Transverse colon (tissue), 4 donors: Measurements from ENCODE around the gene RGL4. TPM values are rescaled to one million over a fixed set of nuclear protein-coding genes. Genes with fewer than 3 reads are reported as not detected.

Experiments
- DNase-seq: peaks from one replicate; pipeline ENCODE4 v3.0.0-alpha.2; 2019
- H3K27ac ChIP-seq, 4 donors: fragments of 200-600 bp; sonication (generic); 2 replicates each; pipeline ENCODE4 v1.5.1; 2016 to 2018; ENCODE audit warnings: inconsistent platforms in 4 of 4
- H3K27me3 ChIP-seq: fragments of 200-600 bp; sonication (generic); 2 replicates; pipeline ENCODE4 v1.5.1; 2017; ENCODE audit warnings: inconsistent platforms
- H3K36me3 ChIP-seq, 4 donors: fragments of 200-600 bp; sonication (generic); 2 replicates each; pipeline ENCODE4 v1.5.1; 2017 to 2019; ENCODE audit warnings: inconsistent platforms in 4 of 4
- H3K4me1 ChIP-seq, 4 donors: fragments of 200-600 bp; sonication (generic); 2 replicates each; pipeline ENCODE4 v1.5.1; 2017 to 2020; ENCODE audit warnings: inconsistent platforms in 4 of 4
- H3K4me3 ChIP-seq, 4 donors: fragments of 200-600 bp; sonication (generic); 1 replicate in 1 of 4; 2 replicates in 3 of 4; pipeline versions ENCODE4 v1.5.1 to v1.6.1; 2017 to 2019; ENCODE audit warnings: inconsistent platforms in 4 of 4
- H3K9me3 ChIP-seq, 2 donors: fragments of 200-600 bp; sonication (generic); 2 replicates each; pipeline ENCODE4 v1.5.1; 2017 to 2019; ENCODE audit warnings: inconsistent platforms in 2 of 2
- CTCF ChIP-seq, 5 experiments: fragments of 200-600 bp in 3 of 5; fragments of 450-650 bp in 2 of 5; sonication (generic) in 3 of 5; IDR thresholded peaks; 1 replicate in 2 of 5; 2 replicates in 3 of 5; pipeline ENCODE4 v1.5.1; 2016 to 2017; ENCODE audit warnings: antibody characterized with exemption in 5 of 5, inconsistent platforms in 3 of 5, mild to moderate bottlenecking in 2 of 5, moderate library complexity in 1 of 5
- EP300 ChIP-seq: sonication (generic); formaldehyde crosslinking; IDR thresholded peaks from one replicate; pipeline ENCODE4 v1.6.1; 2017; ENCODE audit warnings: antibody characterized with exemption, low read depth
- POLR2A ChIP-seq: fragments of 450-650 bp; IDR thresholded peaks from one replicate; pipeline ENCODE4 v1.6.1; 2016; ENCODE audit warnings: antibody characterized with exemption, mild to moderate bottlenecking, moderate library complexity
- POLR2AphosphoS5 ChIP-seq, 3 donors: sonication (generic); formaldehyde crosslinking; IDR thresholded peaks; one replicate each; pipeline ENCODE4 v1.6.1; 2016; ENCODE audit warnings: antibody characterized with exemption in 3 of 3
- WGBS, 2 donors: methylation state at CpG; one replicate each; pipeline ENCODE4 v1.1.5; 2018; ENCODE audit warnings: low coverage in 1 of 2; 5-methylcytosine and 5-hydroxymethylcytosine counted together
- in situ Hi-C, 4 donors: fragments of 200-750 bp; cut with MboI; loops; one replicate each; pipeline versions ENCODE4 v1.15.0 to v1.15.1; 2017; ENCODE audit warnings: low sequenced_read_pairs in 3 of 4, low pct_ligation_motif_present in 1 of 4, low pct_unique_long_range_greater_than_20kb in 1 of 4
- intact Hi-C: fragments of 100-400 bp; cut with DNase I; formaldehyde crosslinking; loops from one replicate; pipeline ENCODE4 v1.15.1; 2023; ENCODE audit warnings: low total_unique reads
- total RNA-seq, 4 donors: library from RNA; depleted of rRNA; stranded (reverse); fragments of >200 nt; gene quantifications; one replicate each; pipeline ENCODE4 v1.1.0, GENCODE V29; 2016

The RGL4 gene
- total RNA-seq, 4 donors from 2014 or later, result 0.82 to 1.1 TPM; not detected in 2

- H3K27me3 ChIP-seq, result no peaks in the 10 kb centered on the region
- intact Hi-C loops, result no loop called here
- in situ Hi-C loops, result no loop called here
- no peaks in the 10 kb centered on the region for H3K9me3 ChIP-seq
- H3K4me3 ChIP-seq, result no peak overlapping the region
- DNase-seq, result no peak
- 91 to 97% methylated on average over 5 to 28 of the region's 28 CpGs for WGBS, 2 donors
- TF ChIP-seq POLR2AphosphoS5 (IDR thresholded peaks at IDR 0.05), result no peak
- TF ChIP-seq CTCF (IDR thresholded peaks at IDR 0.05), result no peak
- no peak for TF ChIP-seq EP300
- no peak for TF ChIP-seq POLR2A
- peaks cover 0 to 24% (median 9%) of the 10 kb centered on the region in 4 donors for H3K36me3 ChIP-seq
- H3K27ac ChIP-seq, result no peak overlapping the region
- peaks cover 9 to 19% (median 12%) of the 10 kb centered on the region in 4 donors for H3K4me1 ChIP-seq
Observed at GRCh38 chr22:23713696-23714595, 23.1 kb downstream of the RGL4 start.

GRCh38 chr22:23714596-23715578 is 24.1 kb downstream of the RGL4 start:
- H3K4me3 ChIP-seq, result no peak overlapping the region
- WGBS, 2 donors, result 90% methylated on average over 22 of the region's 23 CpGs; no CpG with 5 or more reads in 1 of the 2 donors
- no peak overlapping the region for H3K27ac ChIP-seq
- peaks cover 0 to 18% (median 3%) of the 10 kb centered on the region in 4 donors for H3K36me3 ChIP-seq
- H3K27me3 ChIP-seq, result no peaks in the 10 kb centered on the region
- TF ChIP-seq POLR2AphosphoS5 (IDR thresholded peaks at IDR 0.05), result no peak
- H3K4me1 ChIP-seq, result peaks cover 9 to 19% (median 12%) of the 10 kb centered on the region in 4 donors
- DNase-seq, result no peak
- in situ Hi-C loops, result no loop called here
- intact Hi-C loops, result no loop called here
- H3K9me3 ChIP-seq, result no peaks in the 10 kb centered on the region

- Histone ChIP-seq H3K27me3 (no peaks in the 10 kb centered on the region), H3K27ac (no peak overlapping the region), H3K9me3 (no peaks in the 10 kb centered on the region), H3K36me3 (peaks cover 0 to 15% (median 3%) of the 10 kb centered on the region in 4 donors), H3K4me3 (peak overlapping the region in 3 of 4 donors; percentile 64 to 97 (median 87)), H3K4me1 (peaks cover 9 to 19% (median 12%) of the 10 kb centered on the region in 4 donors)
- in situ Hi-C loops (no loop called here), intact Hi-C loops (no loop called here)
- 69 to 75% methylated on average over 8 to 18 of the region's 18 CpGs for WGBS, 2 donors
- DNase-seq, result no peak
- TF ChIP-seq CTCF (IDR thresholded peaks at IDR 0.05) (no peak), EP300 (no peak), POLR2A (no peak), POLR2AphosphoS5 (IDR thresholded peaks at IDR 0.05) (no peak)
Observed at GRCh38 chr22:23715806-23716375, 25.1 kb downstream of the RGL4 start.

- intact Hi-C loops, result no loop called here
Observed at GRCh38 chr22:23716811-23717801, 26.3 kb downstream of the RGL4 start.

More at GRCh38 chr22:23716811-23717801, 26.3 kb downstream of the RGL4 start:
- H3K27ac ChIP-seq, result peak overlapping the region; percentile 77 to 88 (median 82)
- WGBS, 2 donors, result 5% methylated on average over 59 of the region's 84 CpGs; no CpG with 5 or more reads in 1 of the 2 donors
- peaks cover 0 to 7% (median 3%) of the 10 kb centered on the region in 4 donors for H3K36me3 ChIP-seq
- TF ChIP-seq EP300, result no peak
- TF ChIP-seq POLR2AphosphoS5 (IDR thresholded peaks at IDR 0.05), result peak; percentile 92 to 97 (median 95)
- TF ChIP-seq POLR2A, result peak; percentile 84
- no peak for TF ChIP-seq CTCF (IDR thresholded peaks at IDR 0.05)
- DNase-seq, result peak; percentile 88
- peak overlapping the region; percentile 64 to 97 (median 85) for H3K4me3 ChIP-seq
- in situ Hi-C loops, result no loop called here
- peaks cover 9 to 19% (median 12%) of the 10 kb centered on the region in 4 donors for H3K4me1 ChIP-seq
- H3K9me3 ChIP-seq, result no peaks in the 10 kb centered on the region
- no peaks in the 10 kb centered on the region for H3K27me3 ChIP-seq
